HepG2 (cell line): ENCODE results near the gene NECAP2. TPM values are rescaled to one million over a fixed set of nuclear protein-coding genes. Genes with fewer than 3 reads are reported as not detected.
A peak's percentile ranks its signal among the peaks of the same experiment; 100 is the strongest.

Source experiments
- CC2D1A ChIP-seq: sonication (generic); formaldehyde crosslinking; IDR thresholded peaks from 2 replicates; pipeline ENCODE4 v1.8.1; 2023; ENCODE audit warnings: mild to moderate bottlenecking, missing genetic modification reagents
- ELF4 ChIP-seq: sonication (generic); formaldehyde crosslinking; IDR thresholded peaks from 2 replicates; pipeline ENCODE4 v1.5.0; 2020; ENCODE audit warnings: missing genetic modification reagents, mild to moderate bottlenecking, moderate library complexity, borderline replicate concordance
- SNAPC2 ChIP-seq: sonication (generic); formaldehyde crosslinking; IDR thresholded peaks from 2 replicates; pipeline ENCODE4 v1.8.1; 2022; ENCODE audit warnings: mild to moderate bottlenecking, missing genetic modification reagents
- SP2 ChIP-seq: sonication (generic); formaldehyde crosslinking; IDR thresholded peaks from 2 replicates; pipeline ENCODE4 v1.5.1; 2020; ENCODE audit warnings: mild to moderate bottlenecking, missing genetic modification reagents
- SP4 ChIP-seq: sonication (generic); formaldehyde crosslinking; IDR thresholded peaks from 2 replicates; pipeline ENCODE4 v1.8.1; 2023; ENCODE audit warnings: mild to moderate bottlenecking, missing genetic modification reagents
- TCF12 ChIP-seq, 2 experiments: fragments of 450-650 bp in 1 of 2; sonication (generic) in 1 of 2; formaldehyde crosslinking in 1 of 2; IDR thresholded peaks; 2 replicates each; pipeline versions ENCODE4 v1.6.1 to v1.8.0; 2017 to 2022; ENCODE audit warnings: antibody characterized with exemption in 1 of 2, mild to moderate bottlenecking in 1 of 2, missing genetic modification reagents in 1 of 2, moderate library complexity in 1 of 2
- ZNF235 ChIP-seq: sonication (generic); formaldehyde crosslinking; IDR thresholded peaks from 2 replicates; pipeline ENCODE4 v1.8.1; 2023; ENCODE audit warnings: mild to moderate bottlenecking, missing genetic modification reagents, borderline replicate concordance
- ZNF792 ChIP-seq: IDR thresholded peaks from 2 replicates; pipeline ENCODE4 v1.6.1; 2016
- polyA plus RNA-seq, 8 experiments: library from polyadenylated mRNA; depleted of rRNA in 3 of 8; stranded (reverse) in 7 of 8; unstranded in 1 of 8; fragments of >200 nt; fragmentation: Illumina TruSeq in 4 of 8; extraction: Trizol in 4 of 8; gene quantifications; 2 replicates each; pipeline versions ENCODE4 v1.2.1 to v1.2.3, GENCODE V29; 2011 to 2016; ENCODE audit warnings: low read depth in 4 of 8, missing spikeins in 1 of 8, mixed read lengths in 1 of 8; ENCODE audit not compliant: insufficient read depth in 1 of 8
- total RNA-seq, 5 experiments: library from RNA; depleted of rRNA; stranded (reverse); fragments of >200 nt; fragmentation: Illumina TruSeq; extraction: Trizol; gene quantifications; 2 replicates each; pipeline ENCODE4 v1.2.3, GENCODE V29; 2016; ENCODE audit warnings: low read depth in 1 of 5
- TF ChIP-seq, protein P1 (sequence below): sonication (generic); formaldehyde crosslinking; IDR thresholded peaks from 2 replicates; pipeline ENCODE4 v1.9.0; 2022; ENCODE audit warnings: low read depth, missing genetic modification reagents
- TF ChIP-seq, protein P2 (sequence below), 2 experiments: sonication (generic) in 1 of 2; formaldehyde crosslinking in 1 of 2; IDR thresholded peaks; 2 replicates each; pipeline versions ENCODE4 v1.6.1 to v1.9.0; 2014 to 2022; ENCODE audit warnings: antibody characterized with exemption in 1 of 2, borderline replicate concordance in 1 of 2, inconsistent platforms in 1 of 2, low read depth in 1 of 2, missing genetic modification reagents in 1 of 2
- TF ChIP-seq, protein P3 (sequence below): sonication (generic); formaldehyde crosslinking; IDR thresholded peaks from 2 replicates; pipeline ENCODE4 v1.4.0; 2020; ENCODE audit warnings: mild to moderate bottlenecking, missing genetic modification reagents
- TF ChIP-seq, protein P4 (sequence below): fragments of 450-650 bp; IDR thresholded peaks from 2 replicates; pipeline ENCODE4 v1.6.1; 2017; ENCODE audit warnings: mild to moderate bottlenecking
- TF ChIP-seq, protein P5 (sequence below): sonication (generic); formaldehyde crosslinking; IDR thresholded peaks from 2 replicates; pipeline ENCODE4 v1.5.0; 2020; ENCODE audit warnings: mild to moderate bottlenecking, missing genetic modification reagents

The NECAP2 gene
- total and polyA plus RNA-seq, 2 of the 13 experiments (the other 11 are each of a cell fraction or from before 2014, with no cell fraction given) = 38.5 to 52.3 TPM

DNA sequence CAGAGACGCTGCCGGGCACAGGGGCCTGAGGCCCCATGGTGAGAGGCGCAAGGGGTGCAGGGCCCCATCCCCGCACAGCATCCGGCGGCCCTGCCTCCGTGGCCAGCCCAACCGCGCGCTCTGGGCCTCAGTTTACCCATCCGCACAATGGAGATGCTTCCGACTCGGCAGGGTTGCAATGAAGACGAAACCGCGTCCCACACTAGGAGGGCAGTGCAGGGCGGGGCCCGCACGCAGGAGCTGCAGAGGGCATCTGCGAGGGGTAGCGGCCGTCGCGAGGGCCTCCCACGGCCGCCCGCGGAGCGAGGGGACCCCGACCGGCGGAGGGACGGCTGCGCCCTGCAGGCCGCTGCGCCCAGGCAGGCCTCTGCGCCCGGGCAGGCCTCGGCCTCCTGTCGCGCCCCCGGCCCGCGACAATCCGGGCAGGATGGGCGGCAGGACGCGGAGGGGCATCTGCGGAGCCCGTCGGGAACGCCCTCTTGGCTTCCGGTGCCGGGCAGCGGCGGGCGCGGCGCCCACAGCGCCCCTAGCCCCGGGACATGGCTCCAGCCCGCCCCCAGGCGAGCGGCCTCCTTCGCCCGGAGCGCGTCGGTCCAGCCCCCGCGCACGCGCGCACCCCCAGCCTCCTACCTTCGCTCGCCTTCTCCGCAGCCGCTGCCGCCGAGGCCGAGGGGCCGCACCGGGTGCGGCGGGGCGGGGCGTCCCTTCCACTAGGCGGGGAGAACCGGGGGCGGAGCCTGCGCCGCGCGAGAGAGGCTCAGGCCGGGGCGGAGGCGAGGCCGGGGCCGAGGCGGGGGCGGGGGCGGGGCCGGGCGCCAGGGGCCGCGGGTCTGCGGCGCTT is 58.3 kb downstream of the NECAP2 start (continued):
- TF ChIP-seq SP2 (CRISPR knock-in tag) (peak; percentile 43; the same call in 1 of the 2 replicates), ZNF792 (CRISPR knock-in tag) (no peak; the same call in 1 of the 2 replicates), ZNF235 (CRISPR knock-in tag) (no peak), TCF12 (IDR thresholded peaks at IDR 0.05) (no peak), TCF12 (CRISPR knock-in tag; IDR thresholded peaks at IDR 0.05) (no peak), ELF4 (CRISPR knock-in tag) (no peak), CC2D1A (no peak), SP4 (peak; percentile 69), SNAPC2 (CRISPR knock-in tag) (0 out of 2 replicates have a peak, but pooled peaks have one; percentile 35)
- TF ChIP-seq, protein P1, sequence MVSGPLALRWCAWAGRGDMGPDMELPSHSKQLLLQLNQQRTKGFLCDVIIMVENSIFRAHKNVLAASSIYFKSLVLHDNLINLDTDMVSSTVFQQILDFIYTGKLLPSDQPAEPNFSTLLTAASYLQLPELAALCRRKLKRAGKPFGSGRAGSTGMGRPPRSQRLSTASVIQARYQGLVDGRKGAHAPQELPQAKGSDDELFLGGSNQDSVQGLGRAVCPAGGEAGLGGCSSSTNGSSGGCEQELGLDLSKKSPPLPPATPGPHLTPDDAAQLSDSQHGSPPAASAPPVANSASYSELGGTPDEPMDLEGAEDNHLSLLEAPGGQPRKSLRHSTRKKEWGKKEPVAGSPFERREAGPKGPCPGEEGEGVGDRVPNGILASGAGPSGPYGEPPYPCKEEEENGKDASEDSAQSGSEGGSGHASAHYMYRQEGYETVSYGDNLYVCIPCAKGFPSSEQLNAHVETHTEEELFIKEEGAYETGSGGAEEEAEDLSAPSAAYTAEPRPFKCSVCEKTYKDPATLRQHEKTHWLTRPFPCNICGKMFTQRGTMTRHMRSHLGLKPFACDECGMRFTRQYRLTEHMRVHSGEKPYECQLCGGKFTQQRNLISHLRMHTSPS (CRISPR knock-in tag) = no peak
- TF ChIP-seq, protein P2, sequence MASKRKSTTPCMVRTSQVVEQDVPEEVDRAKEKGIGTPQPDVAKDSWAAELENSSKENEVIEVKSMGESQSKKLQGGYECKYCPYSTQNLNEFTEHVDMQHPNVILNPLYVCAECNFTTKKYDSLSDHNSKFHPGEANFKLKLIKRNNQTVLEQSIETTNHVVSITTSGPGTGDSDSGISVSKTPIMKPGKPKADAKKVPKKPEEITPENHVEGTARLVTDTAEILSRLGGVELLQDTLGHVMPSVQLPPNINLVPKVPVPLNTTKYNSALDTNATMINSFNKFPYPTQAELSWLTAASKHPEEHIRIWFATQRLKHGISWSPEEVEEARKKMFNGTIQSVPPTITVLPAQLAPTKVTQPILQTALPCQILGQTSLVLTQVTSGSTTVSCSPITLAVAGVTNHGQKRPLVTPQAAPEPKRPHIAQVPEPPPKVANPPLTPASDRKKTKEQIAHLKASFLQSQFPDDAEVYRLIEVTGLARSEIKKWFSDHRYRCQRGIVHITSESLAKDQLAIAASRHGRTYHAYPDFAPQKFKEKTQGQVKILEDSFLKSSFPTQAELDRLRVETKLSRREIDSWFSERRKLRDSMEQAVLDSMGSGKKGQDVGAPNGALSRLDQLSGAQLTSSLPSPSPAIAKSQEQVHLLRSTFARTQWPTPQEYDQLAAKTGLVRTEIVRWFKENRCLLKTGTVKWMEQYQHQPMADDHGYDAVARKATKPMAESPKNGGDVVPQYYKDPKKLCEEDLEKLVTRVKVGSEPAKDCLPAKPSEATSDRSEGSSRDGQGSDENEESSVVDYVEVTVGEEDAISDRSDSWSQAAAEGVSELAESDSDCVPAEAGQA (IDR thresholded peaks at IDR 0.05; ENCODE audit: low read depth) = no peak
- TF ChIP-seq, protein P2 (CRISPR knock-in tag; IDR thresholded peaks at IDR 0.05; ENCODE audit: borderline replicate concordance) = no peak; the same call in 1 of the 2 replicates
- TF ChIP-seq, protein P3, sequence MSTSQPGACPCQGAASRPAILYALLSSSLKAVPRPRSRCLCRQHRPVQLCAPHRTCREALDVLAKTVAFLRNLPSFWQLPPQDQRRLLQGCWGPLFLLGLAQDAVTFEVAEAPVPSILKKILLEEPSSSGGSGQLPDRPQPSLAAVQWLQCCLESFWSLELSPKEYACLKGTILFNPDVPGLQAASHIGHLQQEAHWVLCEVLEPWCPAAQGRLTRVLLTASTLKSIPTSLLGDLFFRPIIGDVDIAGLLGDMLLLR = no peak
- TF ChIP-seq, protein P4, sequence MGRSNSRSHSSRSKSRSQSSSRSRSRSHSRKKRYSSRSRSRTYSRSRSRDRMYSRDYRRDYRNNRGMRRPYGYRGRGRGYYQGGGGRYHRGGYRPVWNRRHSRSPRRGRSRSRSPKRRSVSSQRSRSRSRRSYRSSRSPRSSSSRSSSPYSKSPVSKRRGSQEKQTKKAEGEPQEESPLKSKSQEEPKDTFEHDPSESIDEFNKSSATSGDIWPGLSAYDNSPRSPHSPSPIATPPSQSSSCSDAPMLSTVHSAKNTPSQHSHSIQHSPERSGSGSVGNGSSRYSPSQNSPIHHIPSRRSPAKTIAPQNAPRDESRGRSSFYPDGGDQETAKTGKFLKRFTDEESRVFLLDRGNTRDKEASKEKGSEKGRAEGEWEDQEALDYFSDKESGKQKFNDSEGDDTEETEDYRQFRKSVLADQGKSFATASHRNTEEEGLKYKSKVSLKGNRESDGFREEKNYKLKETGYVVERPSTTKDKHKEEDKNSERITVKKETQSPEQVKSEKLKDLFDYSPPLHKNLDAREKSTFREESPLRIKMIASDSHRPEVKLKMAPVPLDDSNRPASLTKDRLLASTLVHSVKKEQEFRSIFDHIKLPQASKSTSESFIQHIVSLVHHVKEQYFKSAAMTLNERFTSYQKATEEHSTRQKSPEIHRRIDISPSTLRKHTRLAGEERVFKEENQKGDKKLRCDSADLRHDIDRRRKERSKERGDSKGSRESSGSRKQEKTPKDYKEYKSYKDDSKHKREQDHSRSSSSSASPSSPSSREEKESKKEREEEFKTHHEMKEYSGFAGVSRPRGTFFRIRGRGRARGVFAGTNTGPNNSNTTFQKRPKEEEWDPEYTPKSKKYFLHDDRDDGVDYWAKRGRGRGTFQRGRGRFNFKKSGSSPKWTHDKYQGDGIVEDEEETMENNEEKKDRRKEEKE = no peak
- TF ChIP-seq, protein P5, sequence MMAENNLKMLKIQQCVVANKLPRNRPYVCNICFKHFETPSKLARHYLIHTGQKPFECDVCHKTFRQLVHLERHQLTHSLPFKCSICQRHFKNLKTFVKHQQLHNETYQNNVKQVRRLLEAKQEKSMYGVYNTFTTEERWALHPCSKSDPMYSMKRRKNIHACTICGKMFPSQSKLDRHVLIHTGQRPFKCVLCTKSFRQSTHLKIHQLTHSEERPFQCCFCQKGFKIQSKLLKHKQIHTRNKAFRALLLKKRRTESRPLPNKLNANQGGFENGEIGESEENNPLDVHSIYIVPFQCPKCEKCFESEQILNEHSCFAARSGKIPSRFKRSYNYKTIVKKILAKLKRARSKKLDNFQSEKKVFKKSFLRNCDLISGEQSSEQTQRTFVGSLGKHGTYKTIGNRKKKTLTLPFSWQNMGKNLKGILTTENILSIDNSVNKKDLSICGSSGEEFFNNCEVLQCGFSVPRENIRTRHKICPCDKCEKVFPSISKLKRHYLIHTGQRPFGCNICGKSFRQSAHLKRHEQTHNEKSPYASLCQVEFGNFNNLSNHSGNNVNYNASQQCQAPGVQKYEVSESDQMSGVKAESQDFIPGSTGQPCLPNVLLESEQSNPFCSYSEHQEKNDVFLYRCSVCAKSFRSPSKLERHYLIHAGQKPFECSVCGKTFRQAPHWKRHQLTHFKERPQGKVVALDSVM (CRISPR knock-in tag) = peak; percentile 59; the same call in 1 of the 2 replicates
